ENCODE results near the gene TPRG1. TPM values are rescaled to one million over a fixed set of nuclear protein-coding genes. Genes with fewer than 3 reads are reported as not detected.

The TPRG1 gene
- total RNA-seq, 1 experiment from 2014 or later, result 0.55 TPM

DNA sequence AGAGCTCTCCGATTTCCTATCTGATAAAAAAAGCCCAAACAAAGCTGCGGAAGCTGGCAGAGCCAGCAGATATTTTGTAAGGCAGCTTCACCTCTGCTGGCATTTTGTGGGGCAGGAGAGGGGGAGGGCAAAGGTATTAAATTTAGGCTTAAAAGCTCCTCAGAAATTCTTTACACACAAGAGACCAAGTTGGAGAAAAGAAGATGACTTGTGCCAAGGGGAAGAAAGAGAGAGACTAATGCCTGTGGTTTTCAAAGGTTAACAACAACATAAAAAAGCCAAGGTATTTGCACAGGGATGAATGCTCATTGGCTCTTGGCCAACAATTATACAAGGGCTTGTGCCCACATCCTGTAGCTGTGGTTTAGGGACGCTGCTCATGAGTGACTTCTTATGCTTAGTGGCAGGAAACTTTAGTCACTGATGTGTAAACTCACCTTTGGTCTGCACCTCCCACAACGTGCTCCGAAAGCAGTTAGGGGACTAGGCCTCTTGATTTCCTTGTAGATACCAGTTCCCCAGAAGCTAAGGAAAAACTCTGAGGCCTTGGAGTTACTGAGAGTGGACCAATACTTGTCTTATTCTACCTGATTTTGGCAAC is 152.9 kb downstream of the TPRG1 start (continued):
- TF ChIP-seq, protein P1, sequence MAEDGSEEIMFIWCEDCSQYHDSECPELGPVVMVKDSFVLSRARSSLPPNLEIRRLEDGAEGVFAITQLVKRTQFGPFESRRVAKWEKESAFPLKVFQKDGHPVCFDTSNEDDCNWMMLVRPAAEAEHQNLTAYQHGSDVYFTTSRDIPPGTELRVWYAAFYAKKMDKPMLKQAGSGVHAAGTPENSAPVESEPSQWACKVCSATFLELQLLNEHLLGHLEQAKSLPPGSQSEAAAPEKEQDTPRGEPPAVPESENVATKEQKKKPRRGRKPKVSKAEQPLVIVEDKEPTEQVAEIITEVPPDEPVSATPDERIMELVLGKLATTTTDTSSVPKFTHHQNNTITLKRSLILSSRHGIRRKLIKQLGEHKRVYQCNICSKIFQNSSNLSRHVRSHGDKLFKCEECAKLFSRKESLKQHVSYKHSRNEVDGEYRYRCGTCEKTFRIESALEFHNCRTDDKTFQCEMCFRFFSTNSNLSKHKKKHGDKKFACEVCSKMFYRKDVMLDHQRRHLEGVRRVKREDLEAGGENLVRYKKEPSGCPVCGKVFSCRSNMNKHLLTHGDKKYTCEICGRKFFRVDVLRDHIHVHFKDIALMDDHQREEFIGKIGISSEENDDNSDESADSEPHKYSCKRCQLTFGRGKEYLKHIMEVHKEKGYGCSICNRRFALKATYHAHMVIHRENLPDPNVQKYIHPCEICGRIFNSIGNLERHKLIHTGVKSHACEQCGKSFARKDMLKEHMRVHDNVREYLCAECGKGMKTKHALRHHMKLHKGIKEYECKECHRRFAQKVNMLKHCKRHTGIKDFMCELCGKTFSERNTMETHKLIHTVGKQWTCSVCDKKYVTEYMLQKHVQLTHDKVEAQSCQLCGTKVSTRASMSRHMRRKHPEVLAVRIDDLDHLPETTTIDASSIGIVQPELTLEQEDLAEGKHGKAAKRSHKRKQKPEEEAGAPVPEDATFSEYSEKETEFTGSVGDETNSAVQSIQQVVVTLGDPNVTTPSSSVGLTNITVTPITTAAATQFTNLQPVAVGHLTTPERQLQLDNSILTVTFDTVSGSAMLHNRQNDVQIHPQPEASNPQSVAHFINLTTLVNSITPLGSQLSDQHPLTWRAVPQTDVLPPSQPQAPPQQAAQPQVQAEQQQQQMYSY (CRISPR knock-in tag; IDR thresholded peaks at IDR 0.05), result no peak
- TF ChIP-seq HMGA2 (CRISPR knock-in tag; IDR thresholded peaks at IDR 0.05) (no peak), ETV6 (CRISPR knock-in tag; IDR thresholded peaks at IDR 0.05) (no peak), PRRX2 (CRISPR knock-in tag; IDR thresholded peaks at IDR 0.05) (no peak), CREM (CRISPR knock-in tag; IDR thresholded peaks at IDR 0.05) (no peak), SP1 (CRISPR knock-in tag; conservative IDR thresholded peaks at IDR 0.05) (no peak), GABPB1 (CRISPR knock-in tag; IDR thresholded peaks at IDR 0.05) (no peak), OVOL2 (CRISPR knock-in tag; IDR thresholded peaks at IDR 0.05; ENCODE audit: borderline replicate concordance) (no peak)
- TF ChIP-seq, protein P2, sequence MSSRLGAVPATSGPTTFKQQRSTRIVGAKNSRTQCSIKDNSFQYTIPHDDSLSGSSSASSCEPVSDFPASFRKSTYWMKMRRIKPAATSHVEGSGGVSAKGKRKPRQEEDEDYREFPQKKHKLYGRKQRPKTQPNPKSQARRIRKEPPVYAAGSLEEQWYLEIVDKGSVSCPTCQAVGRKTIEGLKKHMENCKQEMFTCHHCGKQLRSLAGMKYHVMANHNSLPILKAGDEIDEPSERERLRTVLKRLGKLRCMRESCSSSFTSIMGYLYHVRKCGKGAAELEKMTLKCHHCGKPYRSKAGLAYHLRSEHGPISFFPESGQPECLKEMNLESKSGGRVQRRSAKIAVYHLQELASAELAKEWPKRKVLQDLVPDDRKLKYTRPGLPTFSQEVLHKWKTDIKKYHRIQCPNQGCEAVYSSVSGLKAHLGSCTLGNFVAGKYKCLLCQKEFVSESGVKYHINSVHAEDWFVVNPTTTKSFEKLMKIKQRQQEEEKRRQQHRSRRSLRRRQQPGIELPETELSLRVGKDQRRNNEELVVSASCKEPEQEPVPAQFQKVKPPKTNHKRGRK (CRISPR knock-in tag; IDR thresholded peaks at IDR 0.05; ENCODE audit: borderline replicate concordance), result no peak
- TF ChIP-seq, protein P3, sequence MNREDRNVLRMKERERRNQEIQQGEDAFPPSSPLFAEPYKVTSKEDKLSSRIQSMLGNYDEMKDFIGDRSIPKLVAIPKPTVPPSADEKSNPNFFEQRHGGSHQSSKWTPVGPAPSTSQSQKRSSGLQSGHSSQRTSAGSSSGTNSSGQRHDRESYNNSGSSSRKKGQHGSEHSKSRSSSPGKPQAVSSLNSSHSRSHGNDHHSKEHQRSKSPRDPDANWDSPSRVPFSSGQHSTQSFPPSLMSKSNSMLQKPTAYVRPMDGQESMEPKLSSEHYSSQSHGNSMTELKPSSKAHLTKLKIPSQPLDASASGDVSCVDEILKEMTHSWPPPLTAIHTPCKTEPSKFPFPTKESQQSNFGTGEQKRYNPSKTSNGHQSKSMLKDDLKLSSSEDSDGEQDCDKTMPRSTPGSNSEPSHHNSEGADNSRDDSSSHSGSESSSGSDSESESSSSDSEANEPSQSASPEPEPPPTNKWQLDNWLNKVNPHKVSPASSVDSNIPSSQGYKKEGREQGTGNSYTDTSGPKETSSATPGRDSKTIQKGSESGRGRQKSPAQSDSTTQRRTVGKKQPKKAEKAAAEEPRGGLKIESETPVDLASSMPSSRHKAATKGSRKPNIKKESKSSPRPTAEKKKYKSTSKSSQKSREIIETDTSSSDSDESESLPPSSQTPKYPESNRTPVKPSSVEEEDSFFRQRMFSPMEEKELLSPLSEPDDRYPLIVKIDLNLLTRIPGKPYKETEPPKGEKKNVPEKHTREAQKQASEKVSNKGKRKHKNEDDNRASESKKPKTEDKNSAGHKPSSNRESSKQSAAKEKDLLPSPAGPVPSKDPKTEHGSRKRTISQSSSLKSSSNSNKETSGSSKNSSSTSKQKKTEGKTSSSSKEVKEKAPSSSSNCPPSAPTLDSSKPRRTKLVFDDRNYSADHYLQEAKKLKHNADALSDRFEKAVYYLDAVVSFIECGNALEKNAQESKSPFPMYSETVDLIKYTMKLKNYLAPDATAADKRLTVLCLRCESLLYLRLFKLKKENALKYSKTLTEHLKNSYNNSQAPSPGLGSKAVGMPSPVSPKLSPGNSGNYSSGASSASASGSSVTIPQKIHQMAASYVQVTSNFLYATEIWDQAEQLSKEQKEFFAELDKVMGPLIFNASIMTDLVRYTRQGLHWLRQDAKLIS (CRISPR knock-in tag; IDR thresholded peaks at IDR 0.05; ENCODE audit: borderline replicate concordance), result no peak
- TF ChIP-seq, protein P4, sequence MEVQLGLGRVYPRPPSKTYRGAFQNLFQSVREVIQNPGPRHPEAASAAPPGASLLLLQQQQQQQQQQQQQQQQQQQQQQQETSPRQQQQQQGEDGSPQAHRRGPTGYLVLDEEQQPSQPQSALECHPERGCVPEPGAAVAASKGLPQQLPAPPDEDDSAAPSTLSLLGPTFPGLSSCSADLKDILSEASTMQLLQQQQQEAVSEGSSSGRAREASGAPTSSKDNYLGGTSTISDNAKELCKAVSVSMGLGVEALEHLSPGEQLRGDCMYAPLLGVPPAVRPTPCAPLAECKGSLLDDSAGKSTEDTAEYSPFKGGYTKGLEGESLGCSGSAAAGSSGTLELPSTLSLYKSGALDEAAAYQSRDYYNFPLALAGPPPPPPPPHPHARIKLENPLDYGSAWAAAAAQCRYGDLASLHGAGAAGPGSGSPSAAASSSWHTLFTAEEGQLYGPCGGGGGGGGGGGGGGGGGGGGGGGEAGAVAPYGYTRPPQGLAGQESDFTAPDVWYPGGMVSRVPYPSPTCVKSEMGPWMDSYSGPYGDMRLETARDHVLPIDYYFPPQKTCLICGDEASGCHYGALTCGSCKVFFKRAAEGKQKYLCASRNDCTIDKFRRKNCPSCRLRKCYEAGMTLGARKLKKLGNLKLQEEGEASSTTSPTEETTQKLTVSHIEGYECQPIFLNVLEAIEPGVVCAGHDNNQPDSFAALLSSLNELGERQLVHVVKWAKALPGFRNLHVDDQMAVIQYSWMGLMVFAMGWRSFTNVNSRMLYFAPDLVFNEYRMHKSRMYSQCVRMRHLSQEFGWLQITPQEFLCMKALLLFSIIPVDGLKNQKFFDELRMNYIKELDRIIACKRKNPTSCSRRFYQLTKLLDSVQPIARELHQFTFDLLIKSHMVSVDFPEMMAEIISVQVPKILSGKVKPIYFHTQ (CRISPR knock-in tag; IDR thresholded peaks at IDR 0.05), result no peak
- TF ChIP-seq, protein P5, sequence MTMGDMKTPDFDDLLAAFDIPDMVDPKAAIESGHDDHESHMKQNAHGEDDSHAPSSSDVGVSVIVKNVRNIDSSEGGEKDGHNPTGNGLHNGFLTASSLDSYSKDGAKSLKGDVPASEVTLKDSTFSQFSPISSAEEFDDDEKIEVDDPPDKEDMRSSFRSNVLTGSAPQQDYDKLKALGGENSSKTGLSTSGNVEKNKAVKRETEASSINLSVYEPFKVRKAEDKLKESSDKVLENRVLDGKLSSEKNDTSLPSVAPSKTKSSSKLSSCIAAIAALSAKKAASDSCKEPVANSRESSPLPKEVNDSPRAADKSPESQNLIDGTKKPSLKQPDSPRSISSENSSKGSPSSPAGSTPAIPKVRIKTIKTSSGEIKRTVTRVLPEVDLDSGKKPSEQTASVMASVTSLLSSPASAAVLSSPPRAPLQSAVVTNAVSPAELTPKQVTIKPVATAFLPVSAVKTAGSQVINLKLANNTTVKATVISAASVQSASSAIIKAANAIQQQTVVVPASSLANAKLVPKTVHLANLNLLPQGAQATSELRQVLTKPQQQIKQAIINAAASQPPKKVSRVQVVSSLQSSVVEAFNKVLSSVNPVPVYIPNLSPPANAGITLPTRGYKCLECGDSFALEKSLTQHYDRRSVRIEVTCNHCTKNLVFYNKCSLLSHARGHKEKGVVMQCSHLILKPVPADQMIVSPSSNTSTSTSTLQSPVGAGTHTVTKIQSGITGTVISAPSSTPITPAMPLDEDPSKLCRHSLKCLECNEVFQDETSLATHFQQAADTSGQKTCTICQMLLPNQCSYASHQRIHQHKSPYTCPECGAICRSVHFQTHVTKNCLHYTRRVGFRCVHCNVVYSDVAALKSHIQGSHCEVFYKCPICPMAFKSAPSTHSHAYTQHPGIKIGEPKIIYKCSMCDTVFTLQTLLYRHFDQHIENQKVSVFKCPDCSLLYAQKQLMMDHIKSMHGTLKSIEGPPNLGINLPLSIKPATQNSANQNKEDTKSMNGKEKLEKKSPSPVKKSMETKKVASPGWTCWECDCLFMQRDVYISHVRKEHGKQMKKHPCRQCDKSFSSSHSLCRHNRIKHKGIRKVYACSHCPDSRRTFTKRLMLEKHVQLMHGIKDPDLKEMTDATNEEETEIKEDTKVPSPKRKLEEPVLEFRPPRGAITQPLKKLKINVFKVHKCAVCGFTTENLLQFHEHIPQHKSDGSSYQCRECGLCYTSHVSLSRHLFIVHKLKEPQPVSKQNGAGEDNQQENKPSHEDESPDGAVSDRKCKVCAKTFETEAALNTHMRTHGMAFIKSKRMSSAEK (CRISPR knock-in tag; IDR thresholded peaks at IDR 0.05; ENCODE audit: borderline replicate concordance), result no peak
